ENCODE data around the gene INO80.

INO80 gene

DNA sequence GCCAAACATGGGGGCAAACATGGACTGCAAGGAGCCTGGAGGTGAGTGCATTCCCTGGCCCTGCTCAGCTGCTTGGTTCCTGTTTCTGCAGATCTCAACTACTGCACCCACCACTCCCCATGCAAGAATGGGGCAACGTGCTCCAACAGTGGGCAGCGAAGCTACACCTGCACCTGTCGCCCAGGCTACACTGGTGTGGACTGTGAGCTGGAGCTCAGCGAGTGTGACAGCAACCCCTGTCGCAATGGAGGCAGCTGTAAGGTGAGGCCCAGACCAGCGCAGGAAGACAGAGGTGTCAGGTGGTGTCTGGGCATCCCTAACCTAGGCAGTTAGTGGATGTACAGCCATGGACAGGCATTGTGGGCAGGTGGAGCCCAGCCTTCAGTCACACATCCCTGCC is 181.6 kb downstream of the INO80 start:
- Histone ChIP-seq H3K4me3 (ENCODE audit: low read length) (no peak overlapping the region), H3K27me3 (replicated peaks; ENCODE audit: control insufficient read depth, insufficient read depth, low read length) (peaks cover 50% of the 10 kb centered on the region), H3K36me3 (ENCODE audit: control insufficient read depth, insufficient read depth, low read length, severe bottlenecking) (no peaks in the 10 kb centered on the region), H3K4me1 (ENCODE audit: control insufficient read depth, insufficient read depth, low read length) (peaks cover 9% of the 10 kb centered on the region), H3K9me3 (ENCODE audit: control insufficient read depth, low read length) (no peaks in the 10 kb centered on the region), H3K9ac (ENCODE audit: low read length) (no peak overlapping the region)
- no peak for DNase-seq (ENCODE audit: low read depth)

DNA sequence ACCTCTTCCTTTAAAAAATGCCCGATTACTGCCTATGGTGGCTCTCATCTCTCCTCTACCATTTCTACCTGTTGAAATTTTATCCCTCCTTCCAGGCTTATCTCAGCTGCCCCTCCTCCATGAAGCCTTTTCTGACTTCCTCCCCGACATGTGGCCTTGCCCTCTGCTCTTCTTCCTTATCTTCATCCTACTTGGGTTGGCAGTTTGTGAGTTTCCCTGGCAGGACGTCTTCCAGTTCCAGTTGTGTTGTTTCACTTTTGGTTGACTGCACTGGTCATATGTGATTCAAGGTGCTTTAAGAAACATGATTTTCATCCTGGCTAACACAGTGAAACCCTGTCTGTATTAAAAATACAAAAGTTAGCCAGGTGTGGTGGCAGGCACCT is 182.6 kb downstream of the INO80 start:
- peaks cover 17% of the 10 kb centered on the region for H3K4me1 ChIP-seq (ENCODE audit: control insufficient read depth, insufficient read depth, low read length)
- H3K9me3 ChIP-seq (ENCODE audit: control insufficient read depth, low read length), result no peaks in the 10 kb centered on the region
- H3K4me3 ChIP-seq (ENCODE audit: low read length), result no peak overlapping the region
- no peaks in the 10 kb centered on the region for H3K36me3 ChIP-seq (ENCODE audit: control insufficient read depth, insufficient read depth, low read length, severe bottlenecking)
- no peak for DNase-seq (ENCODE audit: low read depth)
- H3K9ac ChIP-seq (ENCODE audit: low read length), result no peak overlapping the region
- peaks cover 58% of the 10 kb centered on the region for H3K27me3 ChIP-seq (replicated peaks; ENCODE audit: control insufficient read depth, insufficient read depth, low read length)

DNA sequence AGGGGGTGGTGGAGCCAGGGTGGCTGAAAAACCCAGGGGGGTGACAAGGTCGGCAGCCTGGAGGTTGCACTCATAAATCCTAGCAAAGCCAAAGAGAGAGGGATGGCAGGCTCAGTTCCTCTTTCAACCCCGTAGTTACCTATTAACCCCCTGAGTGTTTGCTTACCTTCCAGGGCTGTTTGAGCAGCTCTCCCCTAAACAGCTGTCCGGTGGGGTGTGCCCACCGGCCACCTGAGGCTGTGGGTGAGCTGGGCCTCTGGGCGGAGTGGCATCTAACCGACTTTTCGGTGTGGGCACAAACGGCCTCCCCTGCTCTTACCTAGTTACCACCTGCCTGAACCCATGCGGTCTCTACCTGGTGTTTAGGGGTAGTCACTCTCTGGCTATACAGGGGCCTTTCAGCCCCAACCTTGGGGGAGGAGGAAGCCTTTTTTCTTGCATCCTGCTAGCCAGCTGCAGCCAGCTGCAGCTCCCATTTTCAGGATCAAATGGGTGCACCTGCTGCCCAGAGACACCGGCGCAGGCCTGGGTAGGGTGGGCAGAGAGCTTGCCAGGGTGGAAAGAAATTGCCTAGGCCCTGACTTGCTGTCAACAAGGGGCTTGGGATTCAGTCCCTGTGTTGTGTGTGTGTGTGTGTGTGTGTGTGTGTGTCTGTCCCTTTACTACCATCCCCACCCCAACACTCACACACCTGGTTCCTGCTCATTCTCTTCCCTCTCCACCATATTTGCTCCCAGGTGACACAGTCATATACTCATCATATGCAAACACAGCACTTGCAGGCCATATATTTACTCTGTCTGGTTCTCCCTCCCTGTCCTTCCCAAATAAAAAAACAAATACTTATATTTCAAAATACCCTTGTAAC is 183.2 kb downstream of the INO80 start:
- H3K27me3 ChIP-seq (replicated peaks; ENCODE audit: control insufficient read depth, insufficient read depth, low read length), result peaks cover 60% of the 10 kb centered on the region
- peaks cover 17% of the 10 kb centered on the region for H3K4me1 ChIP-seq (ENCODE audit: control insufficient read depth, insufficient read depth, low read length)
- no peaks in the 10 kb centered on the region for H3K9me3 ChIP-seq (ENCODE audit: control insufficient read depth, low read length)
- no peaks in the 10 kb centered on the region for H3K36me3 ChIP-seq (ENCODE audit: control insufficient read depth, insufficient read depth, low read length, severe bottlenecking)
- no peak for DNase-seq (ENCODE audit: low read depth)
- H3K4me3 ChIP-seq (ENCODE audit: low read length), result no peak overlapping the region
- H3K9ac ChIP-seq (ENCODE audit: low read length), result no peak overlapping the region

DNA sequence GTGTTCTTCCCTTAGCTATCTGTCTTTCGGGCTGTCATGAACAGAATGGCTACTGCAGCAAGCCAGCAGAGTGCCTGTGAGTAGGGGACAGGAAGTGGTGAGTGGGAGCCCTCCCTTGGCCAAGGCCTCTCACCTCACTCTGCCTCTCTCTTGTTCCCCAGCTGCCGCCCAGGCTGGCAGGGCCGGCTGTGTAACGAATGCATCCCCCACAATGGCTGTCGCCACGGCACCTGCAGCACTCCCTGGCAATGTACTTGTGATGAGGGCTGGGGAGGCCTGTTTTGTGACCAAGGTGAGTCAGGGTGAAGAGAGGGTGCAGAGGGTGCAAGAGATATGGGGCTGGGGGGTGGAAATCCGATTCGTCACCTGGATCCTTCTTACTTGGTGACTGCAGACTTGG is 183.9 kb downstream of the INO80 start:
- Histone ChIP-seq H3K27me3 (replicated peaks; ENCODE audit: control insufficient read depth, insufficient read depth, low read length) (peaks cover 64% of the 10 kb centered on the region), H3K36me3 (ENCODE audit: control insufficient read depth, insufficient read depth, low read length, severe bottlenecking) (no peaks in the 10 kb centered on the region), H3K4me3 (ENCODE audit: low read length) (no peak overlapping the region), H3K9ac (ENCODE audit: low read length) (no peak overlapping the region), H3K4me1 (ENCODE audit: control insufficient read depth, insufficient read depth, low read length) (peaks cover 17% of the 10 kb centered on the region), H3K9me3 (ENCODE audit: control insufficient read depth, low read length) (no peaks in the 10 kb centered on the region)
- DNase-seq (ENCODE audit: low read depth), result no peak

DNA sequence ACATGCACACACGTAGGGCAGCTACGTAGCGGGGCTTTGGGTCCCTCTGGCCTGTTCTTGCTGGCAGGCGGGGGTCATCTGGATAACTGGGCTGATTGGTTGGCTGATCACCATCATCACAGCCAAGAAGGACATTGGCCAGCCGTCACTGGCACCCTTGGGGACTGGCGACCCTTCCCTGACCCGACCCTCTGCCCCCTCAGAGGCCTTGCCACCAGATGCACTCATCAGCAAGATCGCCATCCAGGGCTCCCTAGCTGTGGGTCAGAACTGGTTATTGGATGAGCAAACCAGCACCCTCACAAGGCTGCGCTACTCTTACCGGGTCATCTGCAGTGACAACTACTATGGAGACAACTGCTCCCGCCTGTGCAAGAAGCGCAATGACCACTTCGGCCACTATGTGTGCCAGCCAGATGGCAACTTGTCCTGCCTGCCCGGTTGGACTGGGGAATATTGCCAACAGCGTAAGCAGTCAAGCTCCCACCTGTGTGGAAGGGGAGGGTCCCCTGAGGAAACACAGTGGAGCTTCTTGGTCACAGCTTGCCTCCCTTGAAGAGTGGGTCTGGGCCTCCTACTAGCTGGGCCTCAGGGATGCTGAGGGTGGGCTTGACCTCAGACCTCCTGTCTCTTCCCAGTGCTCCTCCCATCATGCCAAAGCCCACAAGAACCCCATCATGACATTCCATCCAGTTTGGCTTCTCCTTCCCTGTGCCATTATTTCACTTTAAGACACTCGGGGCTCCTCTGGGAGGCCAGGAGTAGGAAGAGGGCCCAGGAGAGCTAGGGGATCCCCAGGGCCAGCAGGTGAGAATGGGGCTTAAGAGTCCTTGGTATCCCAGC is 184.6 kb downstream of the INO80 start:
- DNase-seq (ENCODE audit: low read depth), result no peak
- Histone ChIP-seq H3K4me1 (ENCODE audit: control insufficient read depth, insufficient read depth, low read length) (peaks cover 17% of the 10 kb centered on the region), H3K27me3 (replicated peaks; ENCODE audit: control insufficient read depth, insufficient read depth, low read length) (peaks cover 71% of the 10 kb centered on the region), H3K9me3 (ENCODE audit: control insufficient read depth, low read length) (no peaks in the 10 kb centered on the region), H3K4me3 (ENCODE audit: low read length) (no peak overlapping the region), H3K36me3 (ENCODE audit: control insufficient read depth, insufficient read depth, low read length, severe bottlenecking) (no peaks in the 10 kb centered on the region), H3K9ac (ENCODE audit: low read length) (no peak overlapping the region)

DNA sequence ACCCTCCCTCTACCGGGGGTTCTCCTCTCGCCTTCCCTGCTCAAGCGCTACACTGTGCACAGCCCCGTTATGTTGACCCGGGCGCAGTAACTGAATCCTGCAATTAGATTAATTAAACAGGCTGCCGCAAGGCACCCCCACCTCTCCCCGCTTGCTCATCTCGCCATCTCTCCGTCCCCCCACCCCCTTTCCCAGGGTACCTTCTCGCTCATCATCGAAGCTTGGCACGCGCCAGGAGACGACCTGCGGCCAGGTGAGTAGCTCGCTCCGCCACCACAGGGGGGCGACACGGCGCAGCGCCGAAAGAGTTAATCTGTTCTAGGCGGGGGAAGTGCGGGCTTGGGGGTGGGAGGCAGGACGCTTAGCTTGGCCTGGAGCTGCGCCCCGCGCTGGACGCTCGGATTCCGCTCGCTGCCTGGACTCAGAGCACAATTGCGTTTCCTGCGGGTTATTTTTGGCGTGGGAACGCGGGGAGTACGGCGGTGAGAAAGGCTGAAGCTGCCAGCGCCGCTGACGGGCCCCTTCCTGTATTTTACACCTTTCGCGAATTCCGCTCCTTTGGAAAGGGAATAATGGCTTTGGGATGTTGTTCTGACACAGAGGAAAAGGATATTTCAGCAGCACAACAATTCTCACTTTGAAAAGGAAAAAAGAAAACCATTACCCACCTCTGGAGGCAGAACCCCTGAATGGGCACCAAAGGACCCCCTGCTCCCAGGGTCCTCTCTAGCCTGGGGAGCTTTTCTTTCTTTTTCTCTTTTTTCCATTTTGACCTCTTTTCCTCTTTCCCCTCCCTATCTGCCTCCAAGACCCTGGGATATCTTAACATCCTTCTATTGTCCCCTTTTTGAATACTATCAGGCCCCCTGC is 185.4 kb downstream of the INO80 start:
- Histone ChIP-seq H3K27me3 (replicated peaks; ENCODE audit: control insufficient read depth, insufficient read depth, low read length) (peaks cover 67% of the 10 kb centered on the region), H3K4me1 (ENCODE audit: control insufficient read depth, insufficient read depth, low read length) (peaks cover 21% of the 10 kb centered on the region)

DNA sequence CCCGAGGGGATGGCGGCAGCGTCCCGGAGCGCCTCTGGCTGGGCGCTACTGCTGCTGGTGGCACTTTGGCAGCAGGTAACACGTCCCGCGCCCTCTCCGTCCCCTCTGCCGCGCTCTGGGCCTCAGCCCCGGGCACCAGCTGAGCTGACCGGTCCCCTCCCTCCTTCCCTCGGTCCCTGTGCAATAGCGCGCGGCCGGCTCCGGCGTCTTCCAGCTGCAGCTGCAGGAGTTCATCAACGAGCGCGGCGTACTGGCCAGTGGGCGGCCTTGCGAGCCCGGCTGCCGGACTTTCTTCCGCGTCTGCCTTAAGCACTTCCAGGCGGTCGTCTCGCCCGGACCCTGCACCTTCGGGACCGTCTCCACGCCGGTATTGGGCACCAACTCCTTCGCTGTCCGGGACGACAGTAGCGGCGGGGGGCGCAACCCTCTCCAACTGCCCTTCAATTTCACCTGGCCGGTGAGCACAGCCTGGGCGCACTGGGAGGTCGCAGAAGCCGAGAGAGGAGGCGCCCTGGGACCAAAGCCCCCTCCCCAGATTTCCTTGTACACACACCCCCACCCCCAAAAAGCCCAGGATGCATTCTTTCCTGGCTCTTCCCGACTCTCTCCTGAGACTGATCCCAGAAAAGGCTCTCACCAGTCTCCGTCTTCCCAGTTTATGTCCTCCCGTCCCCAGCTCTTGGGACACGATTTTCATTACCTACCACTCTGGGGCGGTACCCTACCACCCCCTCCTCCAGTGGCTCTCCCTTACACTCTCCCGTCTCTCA is 186.2 kb downstream of the INO80 start:
- Histone ChIP-seq H3K4me1 (ENCODE audit: control insufficient read depth, insufficient read depth, low read length) (peaks cover 21% of the 10 kb centered on the region), H3K27me3 (replicated peaks; ENCODE audit: control insufficient read depth, insufficient read depth, low read length) (peaks cover 65% of the 10 kb centered on the region), H3K36me3 (ENCODE audit: control insufficient read depth, insufficient read depth, low read length, severe bottlenecking) (no peaks in the 10 kb centered on the region), H3K9me3 (ENCODE audit: control insufficient read depth, low read length) (no peaks in the 10 kb centered on the region), H3K9ac (ENCODE audit: low read length) (no peak overlapping the region), H3K4me3 (ENCODE audit: low read length) (peak overlapping the region; percentile 35)
- DNase-seq (ENCODE audit: low read depth), result peak; percentile 81

More for the DNA sequence above, 185.4 kb downstream of the INO80 start:
- H3K9me3 ChIP-seq (ENCODE audit: control insufficient read depth, low read length), result no peaks in the 10 kb centered on the region
- DNase-seq (ENCODE audit: low read depth), result peak; percentile 47
- no peak overlapping the region for H3K9ac ChIP-seq (ENCODE audit: low read length)
- no peak overlapping the region for H3K4me3 ChIP-seq (ENCODE audit: low read length)
- no peaks in the 10 kb centered on the region for H3K36me3 ChIP-seq (ENCODE audit: control insufficient read depth, insufficient read depth, low read length, severe bottlenecking)
